CD14-positive monocyte (primary cell): ENCODE measurements around the gene MCM10. TPM values are rescaled to one million over a fixed set of nuclear protein-coding genes. Genes with fewer than 3 reads are reported as not detected.

Experiments
- DNase-seq, 3 donors: peaks; one replicate each; pipeline ENCODE4 v3.0.0-alpha.2; 2011 to 2022
- H2AFZ ChIP-seq: 2 replicates; pipeline ENCODE4 v1.6.0; 2012; ENCODE audit warnings: mild to moderate bottlenecking, low read depth, low read length, inconsistent platforms; ENCODE audit not compliant: insufficient read depth, poor library complexity, severe bottlenecking
- H3K27ac ChIP-seq, 2 donors: 1 replicate in 1 of 2; 2 replicates in 1 of 2; pipeline ENCODE4 v1.5.1; 2012 to 2013; ENCODE audit warnings: low read length in 2 of 2, control low read depth in 1 of 2, inconsistent platforms in 1 of 2, low read depth in 1 of 2, mild to moderate bottlenecking in 1 of 2
- H3K27me3 ChIP-seq, 2 donors: one replicate each; pipeline versions ENCODE4 v1.6.0 to v1.6.1; 2011 to 2013; ENCODE audit warnings: low read length in 2 of 2; ENCODE audit not compliant: control insufficient read depth in 2 of 2, insufficient read depth in 2 of 2
- H3K36me3 ChIP-seq, 2 donors: replicated peaks in 1 of 2; 1 replicate in 1 of 2; 2 replicates in 1 of 2; pipeline versions ENCODE4 v1.5.1 to v1.6.1; 2012 to 2013; ENCODE audit warnings: low read length in 2 of 2, control low read depth in 1 of 2, inconsistent platforms in 1 of 2, mild to moderate bottlenecking in 1 of 2; ENCODE audit not compliant: insufficient read depth in 2 of 2, control insufficient read depth in 1 of 2
- H3K4me1 ChIP-seq, 2 donors: 1 replicate in 1 of 2; 2 replicates in 1 of 2; pipeline versions ENCODE4 v1.5.1 to v1.6.1; 2012 to 2013; ENCODE audit warnings: low read length in 2 of 2, control low read depth in 1 of 2, inconsistent platforms in 1 of 2, mild to moderate bottlenecking in 1 of 2, moderate library complexity in 1 of 2; ENCODE audit not compliant: insufficient read depth in 2 of 2, control insufficient read depth in 1 of 2
- H3K4me2 ChIP-seq: replicated peaks from 2 replicates; pipeline ENCODE3; 2012; ENCODE audit warnings: low read length, moderate library complexity, mild to moderate bottlenecking; ENCODE audit not compliant: poor library complexity, severe bottlenecking; ENCODE audit errors: extremely low read depth
- H3K4me3 ChIP-seq, 3 experiments: fragments of 200-600 bp in 1 of 3; sonication (generic) in 1 of 3; replicated peaks in 1 of 3; 1 replicate in 2 of 3; 2 replicates in 1 of 3; pipeline ENCODE4 v1.5.1; 2011 to 2013; ENCODE audit warnings: low read length in 3 of 3, mild to moderate bottlenecking in 3 of 3, control low read depth in 2 of 3, low read depth in 2 of 3, inconsistent platforms in 1 of 3, moderate library complexity in 1 of 3
- H3K79me2 ChIP-seq: 2 replicates; pipeline ENCODE4 v1.6.0; 2012; ENCODE audit warnings: mild to moderate bottlenecking, control low read depth, inconsistent platforms, low read length, moderate library complexity; ENCODE audit not compliant: insufficient read depth
- H3K9ac ChIP-seq: 2 replicates; pipeline ENCODE4 v1.6.0; 2017; ENCODE audit warnings: low read length, mild to moderate bottlenecking; ENCODE audit not compliant: insufficient read depth, poor library complexity, severe bottlenecking
- H3K9me3 ChIP-seq, 2 donors: replicated peaks in 1 of 2; 1 replicate in 1 of 2; 2 replicates in 1 of 2; pipeline versions ENCODE4 v1.5.1 to v1.6.1; 2012 to 2013; ENCODE audit warnings: low read length in 2 of 2, control low read depth in 1 of 2; ENCODE audit not compliant: control insufficient read depth in 1 of 2, insufficient read depth in 1 of 2
- H4K20me1 ChIP-seq: 2 replicates; pipeline ENCODE4 v1.6.0; 2012; ENCODE audit warnings: mild to moderate bottlenecking, low read length, control low read depth, moderate library complexity; ENCODE audit not compliant: insufficient read depth
- H3K27ac Mint-ChIP-seq, 7 donors: one replicate each; pipeline ENCODE4 v1.8.0; 2020; ENCODE audit warnings: mild to moderate bottlenecking in 7 of 7, mixed read lengths in 7 of 7, moderate library complexity in 6 of 7, inconsistent platforms in 2 of 7
- H3K27me3 Mint-ChIP-seq, 3 donors: one replicate each; pipeline ENCODE4 v1.8.0; 2021 to 2022; ENCODE audit warnings: low read depth in 3 of 3, mild to moderate bottlenecking in 3 of 3, mixed read lengths in 3 of 3, moderate library complexity in 3 of 3, inconsistent platforms in 1 of 3
- H3K36me3 Mint-ChIP-seq, 2 donors: one replicate each; pipeline ENCODE4 v1.8.0; 2020; ENCODE audit warnings: mixed read lengths in 2 of 2, inconsistent platforms in 1 of 2, mild to moderate bottlenecking in 1 of 2
- H3K4me1 Mint-ChIP-seq: one replicate; pipeline ENCODE4 v1.8.0; 2020; ENCODE audit warnings: mild to moderate bottlenecking, mixed read lengths
- H3K4me3 Mint-ChIP-seq, 2 donors: one replicate each; pipeline ENCODE4 v1.8.0; 2020; ENCODE audit warnings: mild to moderate bottlenecking in 2 of 2, mixed read lengths in 2 of 2, moderate library complexity in 1 of 2
- H3K9me3 Mint-ChIP-seq, 7 donors: one replicate each; pipeline ENCODE4 v1.8.0; 2020 to 2022; ENCODE audit warnings: mixed read lengths in 7 of 7, mild to moderate bottlenecking in 6 of 7, moderate library complexity in 6 of 7, inconsistent platforms in 2 of 7
- CTCF ChIP-seq: fragments of 200-600 bp; IDR thresholded peaks from one replicate; pipeline ENCODE4 v1.8.0; 2022; ENCODE audit warnings: antibody characterized with exemption, mild to moderate bottlenecking
- WGBS: methylation state at CpG from one replicate; pipeline ENCODE4 v1.1.5; 2013; ENCODE audit warnings: missing lambda C conversion rate; ENCODE audit not compliant: insufficient coverage; 5-methylcytosine and 5-hydroxymethylcytosine counted together
- intact Hi-C, 2 donors: fragments of 100-400 bp; cut with micrococcal nuclease; formaldehyde crosslinking; loops; one replicate each; pipeline versions ENCODE4 v1.15.0 to v1.15.1; 2023
- polyA plus RNA-seq, 3 donors: library from polyadenylated mRNA; depleted of rRNA in 1 of 3; unstranded in 2 of 3; stranded (reverse) in 1 of 3; fragments of 300-500 nt in 2 of 3; fragments of >200 nt in 1 of 3; fragmentation: Illumina TruSeq in 2 of 3; gene quantifications; 1 replicate in 2 of 3; 2 replicates in 1 of 3; pipeline ENCODE4 v1.2.3, GENCODE V29; 2012 to 2021

Gene MCM10
- polyA plus RNA-seq, 3 donors: not detected

- no peaks in the 10 kb centered on the region for H3K9me3 ChIP-seq
- Mint-ChIP-seq H3K36me3 (no peaks in the 10 kb centered on the region), H3K4me1 (no peaks in the 10 kb centered on the region), H3K4me3 (no peak overlapping the region), H3K27ac (no peak overlapping the region), H3K9me3 (peaks cover 0 to 7% (median 1%) of the 10 kb centered on the region in 7 donors), H3K27me3 (peaks cover 0 to 1% (median 1%) of the 10 kb centered on the region in 3 donors)
- intact Hi-C loops: no loop called here
- no peak overlapping the region for H3K27ac ChIP-seq
- H3K4me1 ChIP-seq: no peaks in the 10 kb centered on the region
- no peaks in the 10 kb centered on the region for H3K27me3 ChIP-seq
- TF ChIP-seq CTCF: no peak
- 78% methylated on average over 8 of the region's 12 CpGs for WGBS
- no peak overlapping the region for H3K9ac ChIP-seq
- H4K20me1 ChIP-seq: no peaks in the 10 kb centered on the region
- no peak overlapping the region for H3K4me3 ChIP-seq
- no peak for DNase-seq
- H3K79me2 ChIP-seq: no peaks in the 10 kb centered on the region
- H3K4me2 ChIP-seq: no peak overlapping the region
- no peak overlapping the region for H2AFZ ChIP-seq
- H3K36me3 ChIP-seq: no peaks in the 10 kb centered on the region
Measured at GRCh38 chr10:13219685-13220670, 58.6 kb downstream of the MCM10 start.

GRCh38 chr10:13221572-13221971 lies 60.2 kb downstream of the MCM10 start:
- Histone ChIP-seq H4K20me1 (no peaks in the 10 kb centered on the region), H3K27me3 (no peaks in the 10 kb centered on the region), H3K4me1 (no peaks in the 10 kb centered on the region), H3K36me3 (no peaks in the 10 kb centered on the region), H2AFZ (no peak overlapping the region), H3K27ac (no peak overlapping the region), H3K79me2 (no peaks in the 10 kb centered on the region), H3K9me3 (no peaks in the 10 kb centered on the region), H3K4me3 (no peak overlapping the region), H3K4me2 (no peak overlapping the region), H3K9ac (no peak overlapping the region)
- intact Hi-C loops: no loop called here
- Mint-ChIP-seq H3K27ac (no peak overlapping the region), H3K9me3 (peaks cover 0 to 4% (median 0%) of the 10 kb centered on the region in 7 donors), H3K4me3 (no peak overlapping the region), H3K36me3 (no peaks in the 10 kb centered on the region), H3K27me3 (peaks cover 0 to 1% (median 1%) of the 10 kb centered on the region in 3 donors), H3K4me1 (no peaks in the 10 kb centered on the region)
- WGBS: 96% methylated on average over 3 of the region's 8 CpGs
- DNase-seq: no peak
- TF ChIP-seq CTCF: no peak
